Testis (tissue), 2 donors: Measurements from ENCODE around the gene NR4A1.

ENCODE experiments used
- CTCF ChIP-seq, 3 experiments: fragments of 450-650 bp in 2 of 3; fragments of 200-600 bp in 1 of 3; sonication (generic) in 1 of 3; IDR thresholded peaks; one replicate each; pipeline ENCODE4 v1.5.1; 2016 to 2019; ENCODE audit warnings: antibody characterized with exemption in 3 of 3, mild to moderate bottlenecking in 2 of 3, moderate library complexity in 1 of 3
- POLR2A ChIP-seq: fragments of 450-650 bp; IDR thresholded peaks from one replicate; pipeline ENCODE4 v1.6.1; 2017; ENCODE audit warnings: antibody characterized with exemption, mild to moderate bottlenecking, moderate library complexity

DNA sequence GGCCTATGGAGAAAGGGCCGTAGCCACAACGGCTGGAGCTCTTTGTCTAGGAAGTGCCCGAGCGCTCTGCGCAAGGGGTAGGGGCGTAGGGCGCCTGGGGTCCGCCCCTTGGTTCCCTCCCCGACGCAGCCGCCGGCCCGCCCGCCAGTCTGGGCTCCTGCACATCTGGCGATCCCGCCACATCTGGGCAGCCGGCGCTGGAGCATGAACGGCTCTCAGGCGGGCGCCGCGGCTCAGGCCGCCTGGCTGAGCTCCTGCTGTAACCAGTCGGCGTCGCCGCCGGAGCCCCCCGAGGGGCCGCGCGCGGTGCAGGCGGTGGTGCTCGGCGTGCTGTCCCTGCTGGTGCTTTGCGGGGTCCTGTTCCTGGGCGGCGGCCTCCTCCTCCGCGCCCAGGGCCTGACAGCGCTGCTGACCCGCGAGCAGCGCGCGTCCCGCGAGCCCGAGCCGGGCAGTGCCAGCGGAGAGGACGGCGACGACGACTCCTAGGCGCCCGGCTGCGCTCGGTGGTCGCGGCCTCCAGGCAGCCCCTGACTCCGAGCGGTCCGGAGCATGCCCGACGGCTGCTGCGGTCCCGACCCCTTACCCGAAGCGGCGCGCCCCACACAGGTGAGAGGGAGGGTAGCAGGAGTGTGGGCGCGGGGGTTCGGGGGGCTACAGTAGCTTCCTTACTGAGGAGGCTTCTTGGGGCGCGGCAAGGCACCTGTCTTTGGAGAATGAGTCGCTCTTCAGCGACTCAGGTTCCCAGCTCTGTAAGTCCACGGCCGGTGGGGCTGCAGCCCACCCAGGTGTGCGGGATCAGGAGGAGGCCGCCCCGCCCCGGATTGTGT, 28.5 kb downstream of the NR4A1 start, which contains the start of gene SMIM41:
- TF ChIP-seq CTCF (IDR thresholded peaks at IDR 0.05): no peak
- no peak for TF ChIP-seq POLR2A
